GM19238 (cell line): ENCODE measurements around the gene AKT3.
A peak's percentile ranks its signal among the peaks of the same experiment; 100 is the strongest.
"Not testable (repeated sequence)": the region's sequence is repeated elsewhere in the genome, so short reads cannot be mapped to it uniquely, and the experiment has no call there.

Experiments
- DNase-seq: peaks from one replicate; pipeline ENCODE4 v3.0.0; 2011; ENCODE audit warnings: low spot score; ENCODE audit not compliant: insufficient read length

Gene AKT3

GRCh38 chr1:243786531-243786930, 63.5 kb downstream of the AKT3 start:
- DNase-seq, result no peak

- no peak for DNase-seq
Observed at GRCh38 chr1:243784506-243784905, 65.5 kb downstream of the AKT3 start.

- DNase-seq, result no peak
Observed at GRCh38 chr1:243783714-243784113, 66.3 kb downstream of the AKT3 start.

- DNase-seq, result not testable (repeated sequence)
Observed at GRCh38 chr1:243772361-243773050, 77.5 kb downstream of the AKT3 start.

- DNase-seq, result no peak
Observed at GRCh38 chr1:243770860-243771259, 79.2 kb downstream of the AKT3 start.

GRCh38 chr1:243765676-243766075, 84.4 kb downstream of the AKT3 start:
- DNase-seq, result no peak

GRCh38 chr1:243763806-243764205, 86.2 kb downstream of the AKT3 start:
- no peak for DNase-seq

GRCh38 chr1:243758647-243759046, 91.4 kb downstream of the AKT3 start:
- DNase-seq, result no peak

- DNase-seq, result no peak
Observed at GRCh38 chr1:243756529-243756928, 93.5 kb downstream of the AKT3 start.

GRCh38 chr1:243754348-243754747, 95.7 kb downstream of the AKT3 start:
- no peak for DNase-seq

- no peak for DNase-seq
Observed at GRCh38 chr1:243751506-243751905, 98.5 kb downstream of the AKT3 start.

- peak; percentile 25 for DNase-seq
Observed at GRCh38 chr1:243748706-243749283, 101.2 kb downstream of the AKT3 start.

GRCh38 chr1:243748227-243748626, 101.8 kb downstream of the AKT3 start:
- DNase-seq, result no peak

- DNase-seq, result no peak
Observed at GRCh38 chr1:243746751-243747150, 103.3 kb downstream of the AKT3 start.

GRCh38 chr1:243745356-243745755, 104.7 kb downstream of the AKT3 start:
- no peak for DNase-seq

GRCh38 chr1:243742819-243743218, 107.2 kb downstream of the AKT3 start:
- DNase-seq, result no peak

GRCh38 chr1:243740255-243740999, 109.6 kb downstream of the AKT3 start:
- no peak for DNase-seq

- no peak for DNase-seq
Observed at GRCh38 chr1:243739335-243740003, 110.6 kb downstream of the AKT3 start.

GRCh38 chr1:243738020-243738419, 112.0 kb downstream of the AKT3 start:
- DNase-seq, result no peak

- DNase-seq, result no peak
Observed at GRCh38 chr1:243735457-243735856, 114.6 kb downstream of the AKT3 start.

GRCh38 chr1:243734308-243734695, 115.7 kb downstream of the AKT3 start:
- no peak for DNase-seq

- DNase-seq, result no peak
Observed at GRCh38 chr1:243733670-243734307, 116.3 kb downstream of the AKT3 start.
